ENCODE data around the gene VTN. TPM values are rescaled to one million over a fixed set of nuclear protein-coding genes. Genes with fewer than 3 reads are reported as not detected.

The VTN gene, protein sequence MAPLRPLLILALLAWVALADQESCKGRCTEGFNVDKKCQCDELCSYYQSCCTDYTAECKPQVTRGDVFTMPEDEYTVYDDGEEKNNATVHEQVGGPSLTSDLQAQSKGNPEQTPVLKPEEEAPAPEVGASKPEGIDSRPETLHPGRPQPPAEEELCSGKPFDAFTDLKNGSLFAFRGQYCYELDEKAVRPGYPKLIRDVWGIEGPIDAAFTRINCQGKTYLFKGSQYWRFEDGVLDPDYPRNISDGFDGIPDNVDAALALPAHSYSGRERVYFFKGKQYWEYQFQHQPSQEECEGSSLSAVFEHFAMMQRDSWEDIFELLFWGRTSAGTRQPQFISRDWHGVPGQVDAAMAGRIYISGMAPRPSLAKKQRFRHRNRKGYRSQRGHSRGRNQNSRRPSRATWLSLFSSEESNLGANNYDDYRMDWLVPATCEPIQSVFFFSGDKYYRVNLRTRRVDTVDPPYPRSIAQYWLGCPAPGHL
- total RNA-seq, result 48.2 TPM
- long read RNA-seq, transcript VTN-201 (8 exons, 2,149 nt), result major isoform, 120 of 150 reads
- long read RNA-seq, partial matches to known transcripts, result 15 of 150 reads
- long read RNA-seq, other reads (novel, unspliced or antisense), result 15 of 150 reads

DNA sequence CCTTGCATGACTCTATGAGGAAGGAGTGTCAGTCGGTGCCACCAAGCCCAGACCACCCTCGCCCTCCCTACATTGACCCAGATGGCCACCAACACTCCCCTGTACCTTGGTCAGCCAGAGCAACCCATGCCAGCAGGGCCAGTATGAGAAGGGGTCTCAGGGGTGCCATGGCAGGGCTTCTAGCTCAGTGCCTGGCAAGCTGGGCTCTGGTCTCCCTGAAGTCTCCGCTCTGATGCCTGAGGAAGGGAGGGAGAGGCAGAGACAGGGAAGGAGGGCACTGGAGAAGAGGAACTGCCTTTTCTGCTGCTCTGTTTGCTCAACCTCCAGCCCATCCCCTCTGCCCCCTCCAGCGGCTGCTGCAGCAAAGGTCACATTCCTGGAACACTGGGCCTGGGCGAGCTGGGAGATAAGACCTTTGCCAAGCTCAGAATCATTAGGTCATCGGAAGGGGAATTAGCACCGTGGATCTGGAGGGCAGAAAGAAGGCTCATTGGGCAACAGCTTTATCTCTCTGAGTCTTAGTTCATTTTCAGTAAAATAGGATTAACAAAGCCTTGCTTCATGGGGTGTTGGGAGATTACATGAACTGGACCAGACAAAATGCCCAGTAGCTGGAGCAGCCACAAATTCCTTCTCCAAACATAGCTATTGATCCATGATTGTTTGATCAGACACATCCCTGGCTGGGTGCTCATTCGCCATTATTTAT lies at the start of gene VTN:
VTN (minus strand) TSS at position 273 of the 709 bp plus-strand sequence; CDS start at position 169, 104 bp downstream.
- intact Hi-C loops (cut with DNase I), result loop anchor here (5.0 kb wide), 1 partner anchor 33 kb away; the partner anchor contains the start of genes IFT20 and TNFAIP1
- no peak for DNase-seq (ENCODE audit: low spot score)

DNA sequence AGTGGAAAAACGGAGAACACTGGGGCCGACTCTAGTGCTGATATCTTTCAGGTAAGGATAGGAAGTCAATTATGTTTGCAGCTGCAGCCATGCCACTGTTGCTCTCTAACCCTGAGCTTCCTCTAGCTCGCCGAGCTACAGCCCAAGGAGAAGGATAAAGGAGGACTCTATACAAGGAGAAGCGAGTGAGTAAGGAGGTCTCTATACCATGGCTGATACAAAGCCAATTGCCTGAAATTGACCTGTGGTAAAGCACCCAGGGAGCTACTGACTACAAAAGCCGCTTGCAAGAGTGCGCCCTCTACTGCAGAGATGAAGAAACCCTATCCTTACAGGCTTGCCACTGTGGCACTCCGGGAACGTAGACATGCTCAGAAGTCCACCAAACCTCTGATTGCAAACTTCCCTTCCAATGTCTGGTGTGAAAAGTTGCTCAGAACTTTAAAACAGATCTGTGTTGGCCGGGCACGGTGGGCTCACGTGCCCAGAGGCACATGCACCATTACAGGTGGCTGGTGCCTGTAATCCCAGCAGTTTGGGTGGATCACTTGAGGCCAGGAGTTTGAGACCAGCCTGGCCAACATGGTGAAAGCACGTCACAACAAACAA lies 46.7 kb upstream of the VTN start:
- intact Hi-C loops (cut with DNase I), result no loop called here
- no peak for DNase-seq (ENCODE audit: low spot score)

DNA sequence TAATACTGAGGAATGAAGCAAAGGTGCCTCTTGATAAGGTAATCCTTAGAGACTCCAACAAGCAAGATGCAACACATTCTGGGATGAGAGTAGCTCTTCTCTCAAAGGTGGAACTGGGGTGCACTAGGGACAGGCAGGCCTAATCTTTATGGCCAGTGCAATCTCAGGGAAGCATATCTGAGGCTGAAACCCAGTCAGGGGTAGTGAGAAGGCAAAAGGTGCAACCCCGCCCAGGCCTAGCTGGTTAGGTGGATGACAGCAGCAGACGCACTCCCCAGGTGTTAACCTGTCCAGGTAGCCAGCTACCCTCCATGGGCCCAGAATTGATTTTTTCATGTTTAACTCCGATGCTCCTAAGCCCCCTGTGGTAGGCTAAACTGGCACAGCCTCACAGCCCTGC lies 45.8 kb upstream of the VTN start:
- intact Hi-C loops (cut with DNase I), result no loop called here
- DNase-seq (ENCODE audit: low spot score), result no peak

DNA sequence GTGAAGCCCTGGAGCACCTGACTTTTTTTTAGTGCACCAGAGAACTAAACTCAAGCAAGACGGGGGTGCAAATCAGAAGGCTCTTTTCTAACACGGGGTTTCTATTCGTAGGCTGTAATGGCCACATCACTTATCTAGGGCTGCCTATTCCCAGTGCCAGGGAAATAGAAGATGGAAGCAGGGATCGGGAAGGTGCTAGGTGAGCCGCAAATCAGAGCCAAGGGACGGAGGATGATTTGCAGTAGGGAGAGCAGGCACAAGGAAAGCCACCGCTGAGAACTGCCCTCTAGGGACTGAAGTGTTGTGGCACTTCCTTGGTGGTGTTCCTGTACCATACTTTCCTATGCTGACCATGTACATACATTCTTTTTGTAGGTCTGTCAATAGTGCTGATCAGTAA lies 43.7 kb upstream of the VTN start:
- intact Hi-C loops (cut with DNase I), result no loop called here
- DNase-seq (ENCODE audit: low spot score), result no peak

DNA sequence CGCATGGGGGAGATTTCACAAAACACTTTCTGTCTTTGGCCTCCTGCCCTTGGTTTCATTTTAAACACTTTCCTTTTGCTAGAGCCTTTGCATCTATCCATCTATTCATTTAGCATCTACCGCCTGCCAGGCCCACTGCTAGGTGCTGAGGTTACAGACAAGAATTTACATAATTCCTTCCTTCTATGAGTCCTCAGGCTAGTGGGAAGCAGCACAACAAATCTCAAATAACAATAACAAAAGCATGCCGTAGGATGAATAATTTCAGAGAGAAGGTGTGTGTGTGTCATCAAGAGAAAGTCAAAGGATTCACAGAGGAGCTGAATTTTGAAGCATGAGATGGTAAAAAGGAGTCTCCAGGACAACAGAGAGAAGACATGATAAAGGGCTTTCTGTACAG lies 42.0 kb upstream of the VTN start:
- DNase-seq (ENCODE audit: low spot score), result no peak
- intact Hi-C loops (cut with DNase I), result no loop called here

DNA sequence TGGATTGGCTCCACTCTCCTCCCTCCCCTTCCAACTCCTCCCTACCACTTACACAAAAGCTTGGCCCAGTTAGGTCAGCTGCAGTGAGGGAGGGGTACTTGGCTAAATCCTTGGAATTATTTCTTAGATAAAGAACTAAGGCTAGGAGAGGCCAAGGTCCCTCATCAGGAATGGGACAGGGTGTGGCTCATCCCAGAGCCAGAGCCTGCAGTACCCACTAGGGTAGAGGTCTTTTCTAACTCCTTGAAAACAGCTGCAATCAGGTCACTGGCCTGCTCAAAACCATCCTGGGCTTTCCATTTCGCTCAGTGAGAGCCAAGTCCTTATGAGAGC lies 37.8 kb upstream of the VTN start:
- intact Hi-C loops (cut with DNase I), result no loop called here
- DNase-seq (ENCODE audit: low spot score), result no peak

DNA sequence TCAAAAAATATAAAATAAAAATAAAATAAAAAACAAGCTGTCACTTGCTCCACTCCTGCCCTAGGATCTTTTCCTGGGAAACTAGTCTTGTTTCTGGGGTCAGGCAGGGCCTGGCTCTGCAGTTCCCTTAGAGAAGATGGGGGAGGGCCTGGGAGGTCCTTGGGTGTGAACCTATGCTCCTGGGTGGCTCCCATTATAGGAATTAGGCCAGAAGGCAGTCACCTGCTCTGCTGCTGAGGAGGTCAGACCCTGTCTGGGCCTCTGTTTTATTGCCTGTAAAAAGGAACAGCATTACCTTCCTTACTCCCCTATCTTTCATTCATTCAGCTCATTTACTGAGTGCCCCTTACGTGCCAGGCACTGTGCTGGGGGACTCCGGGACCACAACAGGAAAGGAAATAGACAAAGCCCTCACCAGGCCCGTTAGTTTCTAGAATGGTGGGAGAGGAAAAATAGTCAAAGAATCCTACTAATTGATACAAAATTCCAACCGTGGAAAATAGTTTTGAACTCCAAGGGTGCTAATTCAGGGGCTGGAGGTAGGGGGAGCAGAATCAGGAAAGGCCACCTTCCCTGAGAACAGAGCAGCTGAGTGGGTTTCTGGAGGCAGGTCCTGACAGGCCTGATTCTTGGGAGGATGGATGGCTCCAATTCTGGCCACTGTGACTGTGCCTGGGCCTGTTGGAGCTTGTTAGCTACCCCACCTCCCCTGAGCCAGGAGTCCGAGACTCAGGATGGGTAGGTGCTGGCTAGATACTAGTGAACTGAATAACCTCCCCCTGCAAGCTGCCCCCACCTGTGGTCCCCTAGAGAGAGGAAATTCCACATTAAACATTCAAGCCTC lies 37.2 kb upstream of the VTN start:
- intact Hi-C loops (cut with DNase I), result no loop called here
- no peak for DNase-seq (ENCODE audit: low spot score)

DNA sequence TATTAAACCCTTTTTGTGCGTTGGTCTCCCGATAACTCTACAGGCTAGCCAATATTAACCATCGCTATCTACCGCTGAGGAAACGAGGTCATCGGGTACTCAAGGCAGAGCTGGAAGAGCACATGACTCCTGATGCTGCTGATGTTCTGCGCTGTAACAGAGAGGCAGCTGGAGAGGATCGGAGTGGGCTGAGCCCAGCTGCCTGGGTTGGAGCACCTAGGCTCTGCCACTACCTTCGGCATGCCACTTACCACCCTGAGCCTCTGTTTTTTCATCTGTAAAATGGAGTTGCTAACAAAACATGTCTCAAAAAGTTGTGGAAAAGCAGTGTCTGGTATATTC lies 36.3 kb upstream of the VTN start:
- DNase-seq (ENCODE audit: low spot score), result no peak
- intact Hi-C loops (cut with DNase I), result no loop called here

DNA sequence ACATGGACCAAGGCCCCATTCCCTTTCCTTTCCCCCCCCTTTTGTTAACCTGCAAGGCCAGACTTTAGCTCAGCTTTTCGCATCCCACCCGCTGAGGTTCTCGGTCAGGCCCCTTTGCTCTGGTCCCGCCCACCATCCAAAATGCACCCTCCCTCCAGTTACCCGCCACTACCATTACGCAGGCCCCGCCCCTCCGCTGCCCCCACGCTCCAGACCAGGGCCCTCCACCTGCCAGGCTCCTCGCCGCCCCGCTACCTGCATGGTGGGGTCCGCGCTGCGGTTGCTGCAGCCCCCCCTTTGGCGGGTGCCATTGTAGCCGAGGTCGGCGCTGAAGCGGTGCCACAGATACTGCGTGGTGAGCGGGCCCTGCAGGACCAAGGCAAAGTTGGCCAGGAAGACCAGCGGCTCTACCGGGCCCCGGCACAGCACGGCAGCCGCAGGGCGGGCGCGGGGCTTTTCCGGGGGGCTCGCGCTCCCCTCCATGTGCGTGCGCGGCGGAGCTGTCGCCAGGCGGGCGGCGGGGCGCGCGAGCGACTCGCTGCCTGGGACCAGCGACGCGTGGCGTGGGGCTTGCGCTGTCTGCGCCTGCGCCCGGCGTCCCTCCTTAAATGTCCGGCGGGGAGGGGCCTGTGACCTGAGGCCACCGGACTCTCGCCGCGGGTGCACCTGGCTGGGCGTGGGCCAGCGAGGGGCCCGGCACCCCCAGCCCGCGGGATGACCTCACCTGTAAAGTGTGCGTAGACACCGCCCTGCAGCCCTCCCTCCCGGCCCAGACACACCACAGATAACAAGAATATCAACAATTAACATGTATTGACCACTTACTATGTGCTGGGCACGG lies 35.7 kb upstream of the VTN start, which contains the start of gene SLC46A1:
SLC46A1 (minus strand) TSS at position 581 of the 841 bp plus-strand sequence; CDS start at position 483, 98 bp downstream.
- intact Hi-C loops (cut with DNase I), result no loop called here
- DNase-seq (ENCODE audit: low spot score), result peak; percentile 82

DNA sequence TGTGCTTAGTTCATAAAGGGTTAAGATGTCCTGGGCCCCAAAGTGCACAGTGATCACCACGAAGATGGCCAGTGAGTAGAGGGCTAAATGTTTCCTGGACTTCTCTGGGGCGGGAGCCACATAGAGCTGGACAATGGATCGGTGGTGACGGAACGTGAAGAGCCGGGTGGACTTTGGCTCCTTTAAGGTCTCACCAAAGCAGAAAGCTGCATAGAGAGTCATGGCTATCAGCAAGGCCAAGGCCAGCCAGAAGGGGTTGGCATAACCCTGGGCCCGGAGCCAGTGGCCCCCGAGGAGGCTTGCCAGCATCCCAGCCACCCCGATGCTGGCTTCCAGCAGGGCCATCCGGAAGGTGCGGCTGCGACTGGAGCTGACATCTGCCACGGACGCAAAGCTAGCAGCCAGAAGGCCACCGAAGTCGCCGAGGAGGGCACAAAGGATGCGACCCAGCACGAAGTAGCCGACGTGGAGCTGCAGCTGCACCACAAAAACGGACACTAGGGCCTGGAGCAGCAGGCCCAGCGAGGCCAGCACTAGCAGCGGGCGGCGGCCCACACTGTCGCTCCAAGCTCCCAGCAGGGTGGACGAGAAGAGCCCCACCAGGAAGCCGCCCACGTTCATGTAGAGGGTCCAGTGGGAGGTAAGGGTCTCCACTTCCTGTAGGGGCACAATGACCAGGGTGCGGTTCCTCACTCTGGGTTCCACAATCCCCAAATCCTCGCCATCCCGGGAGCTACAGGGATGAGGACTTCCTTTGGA lies 34.9 kb upstream of the VTN start:
- intact Hi-C loops (cut with DNase I), result no loop called here

DNA sequence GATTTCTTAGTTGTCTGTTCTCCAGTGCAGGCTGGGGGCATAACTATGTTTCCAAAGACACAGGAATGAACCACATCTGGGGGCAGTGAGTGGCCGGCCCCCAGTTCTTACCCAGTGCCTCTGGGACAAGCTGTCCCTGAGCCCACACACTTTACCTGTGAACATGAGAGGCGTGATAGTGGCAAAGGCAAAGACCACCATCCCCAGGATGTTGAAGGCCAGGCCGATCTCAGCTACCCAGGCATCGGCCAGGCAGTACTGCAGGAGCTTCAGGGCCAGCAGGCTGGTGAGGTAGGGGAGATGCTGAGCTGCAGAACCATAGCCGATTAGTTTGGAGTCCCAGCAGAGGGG lies 34.3 kb upstream of the VTN start:
- DNase-seq (ENCODE audit: low spot score), result no peak
- intact Hi-C loops (cut with DNase I), result no loop called here

More for the DNA sequence above, 34.9 kb upstream of the VTN start:
- DNase-seq (ENCODE audit: low spot score), result no peak

DNA sequence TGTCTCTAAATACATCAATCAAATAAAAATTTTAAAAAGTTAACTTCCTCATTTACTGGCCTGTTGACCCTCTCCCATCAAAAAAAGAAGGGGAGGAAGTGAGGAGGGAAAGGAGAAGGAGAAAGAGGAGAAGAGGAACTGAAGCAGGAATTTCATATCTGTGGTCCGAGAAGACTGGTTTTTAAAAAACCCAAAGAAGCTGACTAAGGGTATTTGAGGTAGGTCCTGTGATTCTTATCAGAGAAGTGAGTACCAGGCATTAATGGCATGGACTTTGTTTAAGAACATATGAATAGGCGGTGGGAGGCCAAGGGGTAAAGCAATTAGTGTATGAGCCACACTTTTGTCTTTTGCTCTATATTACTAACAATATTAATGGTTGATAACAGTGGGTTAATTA lies 33.9 kb upstream of the VTN start:
- intact Hi-C loops (cut with DNase I), result no loop called here
- no peak for DNase-seq (ENCODE audit: low spot score)

DNA sequence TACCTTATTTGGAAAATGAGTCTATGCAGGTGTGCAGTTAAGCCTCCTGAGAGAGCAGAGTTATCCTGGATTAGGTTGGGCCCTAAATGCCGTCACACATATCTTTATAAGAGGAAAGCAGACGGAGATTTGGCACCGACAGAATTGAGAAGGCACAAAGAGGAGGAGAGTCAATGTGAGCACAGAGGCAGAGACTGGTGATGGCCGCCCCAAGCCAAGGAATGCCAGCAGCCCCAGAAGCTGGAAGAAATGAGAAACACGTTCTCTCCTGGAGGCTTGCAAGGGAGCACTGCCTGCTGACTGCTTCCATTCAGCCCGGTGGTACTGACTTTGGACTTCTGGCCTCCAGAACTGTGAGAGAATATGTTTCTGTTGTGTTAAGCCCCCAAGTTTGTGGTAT lies 32.7 kb upstream of the VTN start:
- intact Hi-C loops (cut with DNase I), result no loop called here
- no peak for DNase-seq (ENCODE audit: low spot score)

DNA sequence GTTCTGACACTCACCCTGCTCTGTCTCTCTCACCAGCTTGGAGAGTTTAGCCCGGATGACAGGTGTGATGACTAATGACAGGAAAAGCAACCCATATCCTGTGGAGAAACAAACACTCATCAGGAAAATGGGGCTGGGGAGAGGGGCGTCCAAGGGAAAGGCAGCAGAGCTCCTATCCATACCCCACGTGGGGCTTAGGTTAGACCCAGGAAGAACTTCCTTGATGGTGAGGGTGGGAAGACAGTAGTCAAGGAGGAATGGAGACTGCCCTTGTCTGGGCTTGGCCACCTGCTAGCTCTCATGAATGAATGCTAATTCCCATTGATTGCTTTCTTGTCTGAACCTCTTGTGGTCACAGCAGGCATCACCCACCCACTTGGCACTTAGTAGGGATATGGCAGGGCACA lies 32.1 kb upstream of the VTN start:
- intact Hi-C loops (cut with DNase I), result no loop called here
- DNase-seq (ENCODE audit: low spot score), result no peak

DNA sequence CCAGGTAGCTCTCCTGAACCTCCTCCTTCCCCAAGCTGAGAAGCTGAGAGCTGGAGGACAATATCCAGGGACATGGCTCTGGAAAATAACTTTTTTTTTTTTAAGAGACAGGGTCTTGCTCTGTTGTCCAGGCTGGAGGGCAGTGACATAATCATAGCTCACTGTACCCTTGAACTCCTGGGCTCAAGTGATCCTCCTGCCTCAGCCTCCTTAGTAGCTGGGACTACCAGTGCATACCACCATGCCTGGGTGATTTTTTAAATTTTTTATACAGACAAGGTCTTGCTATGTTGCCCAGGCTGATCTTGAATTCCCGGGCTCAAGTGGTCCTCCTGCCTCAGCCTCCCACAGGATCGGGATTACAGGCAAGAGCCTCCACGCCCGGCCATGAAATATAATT lies 29.7 kb upstream of the VTN start:
- intact Hi-C loops (cut with DNase I), result no loop called here

DNA sequence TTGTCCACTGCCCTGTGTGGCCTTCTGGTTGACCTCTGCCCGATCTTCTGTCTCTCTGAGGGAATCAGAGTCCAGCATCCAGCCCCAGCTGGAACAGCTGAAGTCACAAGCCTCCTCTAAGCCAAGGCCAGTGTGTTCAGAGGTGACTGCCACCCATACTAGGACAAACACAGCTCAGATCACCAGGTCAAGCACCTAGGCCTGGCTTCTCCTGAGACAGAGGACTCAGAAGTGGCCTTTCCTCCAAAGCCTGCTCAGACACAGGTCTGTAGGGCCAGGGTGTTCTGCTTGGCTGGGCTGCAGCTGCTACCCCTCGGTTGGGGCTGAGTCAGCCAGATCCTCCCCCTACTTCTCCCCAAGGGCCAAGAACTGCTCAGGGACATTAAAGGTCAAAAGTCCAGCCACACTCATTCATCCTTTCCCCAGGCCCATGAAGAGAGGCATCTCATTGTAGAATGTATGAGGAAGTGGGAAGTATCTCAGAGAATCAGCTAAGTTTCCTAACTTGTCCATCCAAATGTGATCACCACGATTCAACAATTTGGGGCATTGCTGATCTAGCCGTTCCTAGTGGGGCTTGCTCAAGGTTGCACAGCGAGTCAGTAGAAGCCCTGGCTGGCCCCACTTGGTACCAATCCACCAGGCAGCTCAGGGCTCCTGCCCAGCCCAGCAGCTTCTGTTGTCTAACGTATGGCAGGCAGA lies 28.3 kb upstream of the VTN start:
- intact Hi-C loops (cut with DNase I), result no loop called here
- DNase-seq (ENCODE audit: low spot score), result no peak

More for the DNA sequence above, 29.7 kb upstream of the VTN start:
- no peak for DNase-seq (ENCODE audit: low spot score)

DNA sequence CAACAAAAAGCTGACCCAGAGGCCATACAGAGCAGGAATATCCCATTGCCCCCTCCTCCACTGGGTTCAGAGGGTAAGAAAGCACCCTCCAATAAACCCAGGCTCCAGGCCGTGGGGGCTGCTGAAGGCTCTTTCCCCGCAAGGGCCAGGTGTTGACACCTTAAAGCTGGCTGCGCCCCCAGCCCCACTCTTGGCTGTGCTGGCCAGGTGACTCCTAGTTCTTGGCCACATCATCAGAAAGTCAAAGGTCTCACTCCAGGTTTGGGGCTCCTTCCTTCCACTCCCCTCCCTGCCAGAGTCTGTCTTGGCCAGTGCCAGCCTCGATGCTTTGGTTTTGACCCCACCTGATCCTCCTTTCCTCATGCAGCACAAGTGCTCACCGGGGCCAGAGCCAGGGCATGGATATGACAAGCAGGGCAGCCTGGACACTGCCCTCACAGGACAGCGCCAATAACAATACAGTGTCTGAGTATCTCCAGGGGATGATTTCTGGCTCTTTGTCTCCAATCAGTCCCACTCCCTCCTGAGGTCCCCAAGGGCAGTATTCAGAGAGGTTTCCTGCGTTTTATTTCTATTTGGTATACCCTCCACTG lies 27.7 kb upstream of the VTN start:
- intact Hi-C loops (cut with DNase I), result no loop called here
- DNase-seq (ENCODE audit: low spot score), result no peak

All from cardiac septum (tissue), 1 donor.